GM21825 (cell line): ENCODE measurements around the gene VWA1.
"Not testable (repeated sequence)": the region's sequence is repeated elsewhere in the genome, so short reads cannot be mapped to it uniquely, and the experiment has no call there.

Source experiments
- ATAC-seq: cut with Tn5 transposase; IDR thresholded peaks from one replicate; pipeline ENCODE4 v1.9.1; 2021; ENCODE audit warnings: mild to moderate bottlenecking, moderate library complexity; ENCODE audit not compliant: unreplicated experiment

The VWA1 gene

DNA sequence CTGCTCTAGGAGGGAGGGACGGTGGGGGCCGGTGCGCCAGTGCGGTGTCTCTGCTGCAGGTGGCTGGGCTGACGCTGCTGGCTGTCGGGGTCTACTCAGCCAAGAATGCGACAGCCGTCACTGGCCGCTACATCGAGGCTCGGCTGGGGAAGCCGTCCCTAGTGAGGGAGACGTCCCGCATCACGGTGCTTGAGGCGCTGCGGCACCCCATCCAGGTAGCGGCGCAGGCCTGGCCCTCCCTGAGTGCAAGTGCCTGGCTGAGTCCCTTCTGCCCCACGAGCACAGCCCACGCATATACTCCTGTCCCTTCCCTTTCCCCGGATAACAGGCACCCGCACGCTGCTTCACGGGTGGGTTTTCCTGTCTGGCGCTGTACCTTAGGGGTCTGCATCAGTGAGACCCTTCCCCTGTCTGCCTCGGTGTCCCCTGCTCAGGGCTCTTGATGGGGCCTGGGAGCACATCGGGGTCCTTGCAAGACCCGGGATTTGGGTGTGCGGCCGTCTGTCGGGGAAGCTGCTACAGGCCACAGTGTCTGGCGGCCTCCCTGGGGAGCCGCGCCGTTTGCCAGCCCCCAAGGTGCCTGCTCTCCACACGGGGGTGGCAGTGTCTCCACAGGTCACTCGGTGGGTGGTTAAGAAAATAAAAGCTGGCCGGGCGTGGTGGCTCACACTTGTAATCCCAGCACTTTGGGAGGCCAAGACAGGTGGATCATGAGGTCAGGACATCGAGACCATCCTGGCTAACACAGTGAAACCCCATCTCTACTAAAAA is 19.0 kb downstream of the VWA1 start:
- not testable (repeated sequence) for ATAC-seq

DNA sequence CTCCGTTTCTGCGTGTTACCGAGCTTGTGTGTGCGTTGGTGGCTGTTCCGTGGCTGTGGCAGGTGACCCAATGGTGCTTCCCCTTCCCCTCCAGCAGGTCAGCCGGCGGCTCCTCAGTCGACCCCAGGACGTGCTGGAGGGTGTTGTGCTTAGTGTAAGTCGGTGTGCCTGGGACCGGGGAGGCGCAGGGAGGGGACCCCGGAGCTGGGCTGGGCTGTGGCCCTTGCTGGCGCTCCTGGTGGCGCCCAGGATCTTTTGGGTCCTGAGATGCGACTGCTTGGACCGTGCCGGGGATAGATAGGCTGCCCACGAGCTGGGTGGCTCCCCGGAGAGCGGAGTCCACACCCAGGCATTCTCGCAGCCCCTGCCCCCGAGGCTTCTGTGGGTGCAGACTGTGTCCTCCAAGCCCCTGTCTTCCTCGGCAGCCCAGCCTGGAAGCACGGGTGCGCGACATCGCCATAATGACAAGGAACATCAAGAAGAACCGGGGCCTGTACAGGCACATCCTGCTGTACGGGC is 19.9 kb downstream of the VWA1 start:
- ATAC-seq = no peak

DNA sequence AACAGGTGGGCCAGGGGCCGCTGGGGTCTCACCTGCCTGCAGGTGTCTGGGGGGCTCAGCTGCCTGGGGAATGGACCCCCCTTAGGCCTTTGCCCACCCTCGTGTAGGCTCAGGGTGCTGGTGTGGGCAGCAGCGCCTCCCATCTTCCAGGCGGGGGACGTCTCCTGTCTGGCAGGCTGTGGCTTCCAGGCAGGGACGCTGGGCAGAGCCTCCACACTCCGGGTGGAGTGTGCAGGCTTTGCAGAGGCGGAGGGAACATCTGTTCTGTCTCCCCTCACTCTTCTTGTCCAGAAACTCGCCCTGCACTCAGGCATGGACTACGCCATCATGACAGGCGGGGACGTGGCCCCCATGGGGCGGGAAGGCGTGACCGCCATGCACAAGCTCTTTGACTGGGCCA is 20.4 kb downstream of the VWA1 start:
- not testable (repeated sequence) for ATAC-seq

DNA sequence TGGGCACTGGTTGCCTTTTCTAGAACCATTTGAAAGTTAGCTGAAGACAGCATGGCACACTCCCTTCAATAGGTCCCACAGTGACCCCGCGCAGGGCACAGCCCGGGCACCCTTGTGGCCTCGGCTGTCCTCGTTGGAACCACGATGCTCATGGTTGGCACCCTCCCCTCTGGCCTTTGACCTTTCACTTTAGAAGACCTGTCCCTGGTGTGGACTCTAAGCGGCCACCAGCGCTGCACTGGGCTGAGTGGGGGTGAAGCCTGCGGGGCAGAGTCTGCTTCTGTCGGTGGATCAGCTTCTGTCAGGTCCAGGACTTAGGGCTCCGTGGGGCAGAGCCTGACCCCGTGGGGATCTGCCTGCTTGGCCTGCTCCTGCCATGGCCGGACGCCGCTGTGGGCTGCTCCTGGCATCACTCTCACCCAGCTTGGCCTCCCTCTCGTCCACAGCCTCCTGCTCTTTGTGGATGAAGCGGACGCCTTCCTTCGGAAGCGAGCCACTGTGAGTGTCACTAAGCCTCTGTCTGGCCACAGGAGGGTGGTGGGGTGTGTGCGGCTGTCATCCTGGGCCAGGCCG is 21.3 kb downstream of the VWA1 start:
- not testable (repeated sequence) for ATAC-seq

DNA sequence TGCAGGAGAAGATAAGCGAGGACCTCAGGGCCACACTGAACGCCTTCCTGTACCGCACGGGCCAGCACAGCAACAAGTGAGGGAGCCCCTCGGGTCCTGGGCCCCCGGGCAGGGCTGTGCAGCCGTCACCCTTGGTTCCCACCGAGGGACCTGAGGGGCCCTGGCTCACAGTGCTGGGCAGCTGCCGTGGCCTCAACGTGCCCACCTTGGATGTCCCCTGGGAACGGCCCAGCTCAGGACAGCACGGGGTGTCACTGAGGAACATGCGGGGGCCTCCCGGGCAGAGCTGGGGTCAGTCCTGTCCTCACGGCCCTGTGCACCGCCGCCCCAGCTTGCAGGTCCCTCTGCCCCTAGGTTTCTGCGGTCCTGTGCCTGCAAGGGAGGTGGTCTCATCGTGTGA is 23.7 kb downstream of the VWA1 start:
- ATAC-seq = not testable (repeated sequence)

DNA sequence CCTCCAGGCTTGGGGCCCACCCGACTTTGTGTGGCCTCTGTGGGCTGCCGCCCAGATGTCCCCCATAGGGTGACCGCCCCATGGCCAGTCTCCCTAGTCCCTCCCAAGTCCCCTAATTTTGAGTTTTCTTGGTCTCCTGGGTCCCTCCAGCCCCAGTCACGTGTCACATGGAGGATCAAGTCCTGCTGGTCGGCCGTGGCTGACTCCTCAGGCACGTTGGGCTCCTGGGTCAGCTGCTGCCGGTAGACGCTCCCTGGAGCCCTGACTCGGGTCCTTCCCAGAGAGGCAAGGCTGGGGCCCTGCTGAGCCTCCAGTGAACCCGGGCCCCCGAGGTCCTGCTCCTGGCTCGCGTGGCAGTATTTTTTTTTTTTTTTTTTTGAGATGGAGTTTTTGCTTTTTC is 24.2 kb downstream of the VWA1 start:
- ATAC-seq = not testable (repeated sequence)

DNA sequence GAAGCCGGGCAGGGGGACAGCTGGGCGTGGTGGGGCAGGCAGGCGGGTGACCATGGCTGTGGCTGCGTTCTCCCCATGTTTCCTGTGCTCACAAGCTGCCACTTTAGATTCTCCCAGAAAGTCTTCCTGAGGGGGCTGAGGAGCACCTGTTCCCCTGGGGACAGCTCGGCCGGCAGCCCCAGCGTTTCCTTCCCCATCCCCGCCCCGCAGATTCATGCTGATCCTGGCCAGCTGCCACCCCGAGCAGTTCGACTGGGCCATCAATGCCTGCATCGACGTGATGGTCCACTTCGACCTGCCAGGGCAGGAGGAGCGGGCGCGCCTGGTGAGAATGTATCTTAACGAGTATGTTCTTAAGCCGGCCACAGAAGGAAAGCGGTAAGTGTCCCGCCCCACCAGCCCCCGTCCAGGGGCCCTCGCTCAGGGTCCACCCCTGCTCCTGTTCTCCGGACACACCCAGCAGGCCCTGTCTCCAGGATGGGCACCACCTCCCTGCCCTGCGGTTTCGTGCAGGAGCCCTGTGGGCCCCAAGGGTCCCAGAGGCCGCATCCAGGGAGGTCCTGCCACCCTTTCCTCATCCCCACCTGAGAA is 25.1 kb downstream of the VWA1 start:
- no peak for ATAC-seq

DNA sequence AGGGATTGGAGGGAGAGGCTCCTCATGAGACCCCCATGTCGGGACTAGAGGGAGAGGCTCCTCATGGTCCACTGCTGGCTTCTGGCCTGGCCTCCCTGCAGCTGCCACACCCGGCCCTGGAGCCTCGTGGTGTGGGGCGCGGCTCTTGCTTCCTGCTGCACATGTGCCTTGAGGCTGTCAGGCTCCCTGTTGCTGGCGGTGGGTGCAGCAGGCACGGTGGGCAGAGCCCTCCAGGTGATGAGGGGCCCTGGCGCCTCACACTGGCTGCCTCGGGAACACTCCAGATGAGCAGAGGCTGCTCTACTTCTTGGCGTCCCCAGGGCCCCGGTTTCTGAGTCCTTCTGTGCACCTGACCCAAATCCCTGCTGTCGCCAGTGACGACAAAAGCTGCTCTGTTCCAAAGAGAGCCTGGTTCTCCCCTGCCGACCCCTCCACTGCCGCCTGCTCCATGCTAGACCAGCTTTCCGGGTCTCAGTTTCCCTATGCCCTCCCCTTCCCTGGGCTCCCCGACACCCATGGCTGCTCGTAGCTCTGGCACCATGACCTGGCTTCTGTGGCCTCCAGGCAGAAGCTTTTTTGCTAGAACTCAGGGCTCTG is 26.3 kb downstream of the VWA1 start:
- ATAC-seq = no peak

DNA sequence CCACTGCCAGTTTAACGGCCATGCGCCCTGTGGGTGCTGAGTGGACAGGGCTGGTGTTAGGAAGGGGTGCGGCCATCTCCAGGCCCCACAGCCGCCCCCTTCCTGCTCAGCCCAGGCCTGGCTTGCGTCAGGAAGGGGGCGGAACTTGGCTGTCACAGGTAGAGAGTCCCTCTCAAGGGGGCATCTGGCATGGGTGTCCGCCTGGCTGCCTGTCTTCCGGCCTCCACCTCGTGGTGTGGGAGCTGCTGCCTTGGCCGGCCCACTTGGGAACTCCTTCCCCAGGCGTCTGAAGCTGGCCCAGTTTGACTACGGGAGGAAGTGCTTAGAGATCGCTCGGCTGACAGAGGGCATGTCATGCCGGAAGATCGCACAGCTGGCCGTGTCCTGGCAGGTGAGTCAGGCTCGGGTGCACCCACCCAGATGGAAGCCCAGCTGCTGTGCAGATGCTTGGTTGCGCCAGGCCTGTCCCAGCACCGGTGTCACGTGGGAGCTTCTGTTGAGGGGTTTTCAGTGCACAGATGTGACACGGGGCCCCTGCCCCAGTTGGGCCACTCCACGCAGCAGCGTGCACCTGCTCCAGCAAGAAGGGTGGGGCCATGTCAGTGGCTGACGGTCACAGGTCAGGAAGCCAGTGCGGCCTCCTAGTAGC is 27.0 kb downstream of the VWA1 start:
- ATAC-seq = no peak

DNA sequence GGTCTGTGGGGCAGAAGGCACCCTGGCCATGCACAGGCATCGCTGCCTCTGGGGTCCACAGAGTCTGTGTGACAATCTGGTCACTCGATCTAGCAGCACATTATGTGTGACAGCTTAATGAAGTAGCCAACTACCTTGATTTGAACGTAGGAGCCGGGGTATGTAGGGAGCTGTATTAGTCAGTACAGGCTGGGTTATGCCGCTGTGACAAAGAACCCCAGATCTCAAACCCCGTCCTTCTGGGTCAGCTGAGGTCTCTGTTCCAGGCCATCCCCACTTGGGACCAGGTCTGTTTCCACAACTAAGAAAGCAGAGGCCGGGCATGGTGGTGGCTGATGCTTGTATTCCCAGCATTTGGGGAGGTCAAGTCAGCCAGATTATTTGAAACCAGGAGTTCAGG is 27.8 kb downstream of the VWA1 start:
- no peak for ATAC-seq

DNA sequence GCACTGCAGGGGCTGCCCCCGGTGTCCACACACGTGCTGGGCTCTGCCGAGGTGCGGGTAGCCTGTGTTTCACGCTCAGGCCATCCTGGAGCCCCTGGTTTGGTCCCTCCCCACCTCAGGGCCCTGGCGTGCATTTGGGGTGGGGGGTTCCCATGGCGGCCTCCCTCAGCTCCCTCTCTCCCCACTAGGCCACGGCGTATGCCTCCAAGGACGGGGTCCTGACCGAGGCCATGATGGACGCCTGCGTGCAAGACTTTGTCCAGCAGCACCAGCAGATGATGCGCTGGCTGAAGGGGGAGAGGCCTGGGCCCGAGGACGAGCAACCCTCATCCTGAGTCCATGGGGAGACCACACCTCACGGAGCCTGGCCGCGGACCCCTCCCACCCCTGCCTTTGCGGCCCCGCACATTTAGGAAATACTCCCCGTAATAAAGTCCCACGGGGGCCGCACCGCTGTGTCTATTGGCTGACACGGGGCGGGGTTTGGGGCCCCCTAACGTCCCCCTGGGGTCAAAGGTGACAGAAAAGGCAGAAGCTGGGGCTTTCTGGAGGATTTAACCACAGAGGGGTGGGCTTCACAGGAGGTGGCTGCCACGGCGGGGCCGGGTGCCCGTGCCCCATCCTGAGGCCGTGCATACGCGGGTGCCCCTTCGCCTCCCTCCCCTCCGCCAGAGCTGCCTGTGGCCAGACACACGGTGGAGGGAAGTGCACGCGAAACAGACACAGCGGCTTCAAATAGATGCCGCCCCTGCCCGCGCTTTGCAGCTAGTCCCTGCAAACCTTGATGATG is 32.9 kb downstream of the VWA1 start:
- not testable (repeated sequence) for ATAC-seq

DNA sequence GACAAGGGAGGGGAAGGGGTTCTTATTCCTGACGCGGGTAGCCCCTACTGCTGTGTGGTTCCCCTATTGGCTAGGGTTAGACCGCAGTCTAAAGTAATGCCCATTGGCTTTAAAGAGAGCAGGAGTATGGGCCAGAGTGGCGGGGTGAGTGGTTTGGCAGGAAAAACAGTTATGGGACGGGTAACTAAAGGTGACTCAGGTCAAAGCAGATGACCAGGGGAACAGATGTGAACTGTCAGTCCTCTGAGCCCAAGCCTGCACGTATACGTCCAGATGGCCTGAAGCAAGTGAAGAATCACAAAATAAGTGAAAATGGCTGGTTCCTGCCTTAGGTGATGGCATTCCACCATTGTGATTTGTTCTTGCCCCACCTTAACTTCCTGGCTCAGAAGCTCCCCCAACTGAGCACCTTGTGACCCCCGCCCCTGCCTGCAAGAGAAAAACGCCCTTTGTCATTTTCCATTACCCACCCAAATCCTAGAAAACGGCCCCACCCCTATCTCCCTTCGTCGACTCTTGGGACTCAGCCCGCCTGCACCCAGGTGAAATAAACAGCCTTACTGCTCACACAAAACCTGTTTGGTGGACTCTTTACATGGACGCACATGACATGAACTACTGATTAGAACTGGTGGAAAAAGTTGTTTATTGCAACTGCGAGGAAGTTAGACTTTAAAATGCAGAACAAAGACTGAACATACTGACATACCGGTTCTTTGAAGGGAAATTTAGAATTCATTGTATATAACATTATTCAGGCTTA is 35.3 kb downstream of the VWA1 start:
- ATAC-seq = no peak

DNA sequence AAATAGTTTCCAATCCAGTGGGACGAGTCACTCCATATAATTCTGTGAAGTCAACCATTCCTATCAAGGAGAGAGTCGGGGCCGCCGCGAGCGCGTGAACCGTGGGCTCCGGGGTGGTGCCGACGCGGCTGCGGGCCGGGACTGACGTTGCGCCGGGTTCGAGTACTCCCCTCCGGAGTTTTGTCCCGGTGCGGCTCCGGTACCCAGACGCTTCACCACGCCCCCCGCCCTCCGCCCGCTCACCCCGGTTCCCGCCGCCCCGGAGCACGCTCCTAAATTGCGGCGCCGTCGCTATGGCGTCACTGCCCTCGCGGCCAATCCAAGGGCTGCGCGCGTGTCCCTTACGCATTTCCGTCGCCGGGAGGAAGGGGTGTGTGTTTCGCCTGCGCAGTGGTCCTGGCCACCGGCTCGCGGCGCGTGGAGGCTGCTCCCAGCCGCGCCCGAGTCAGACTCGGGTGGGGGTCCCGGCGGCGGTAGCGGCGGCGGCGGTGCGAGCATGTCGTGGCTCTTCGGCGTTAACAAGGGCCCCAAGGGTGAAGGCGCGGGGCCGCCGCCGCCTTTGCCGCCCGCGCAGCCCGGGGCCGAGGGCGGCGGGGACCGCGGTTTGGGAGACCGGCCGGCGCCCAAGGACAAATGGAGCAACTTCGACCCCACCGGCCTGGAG is 36.0 kb downstream of the VWA1 start, which contains the start of gene ATAD3B:
ATAD3B (plus strand) TSS at position 377 of the 664 bp plus-strand sequence; CDS start at position 497, 120 bp downstream.
- peak; percentile 81 for ATAC-seq

DNA sequence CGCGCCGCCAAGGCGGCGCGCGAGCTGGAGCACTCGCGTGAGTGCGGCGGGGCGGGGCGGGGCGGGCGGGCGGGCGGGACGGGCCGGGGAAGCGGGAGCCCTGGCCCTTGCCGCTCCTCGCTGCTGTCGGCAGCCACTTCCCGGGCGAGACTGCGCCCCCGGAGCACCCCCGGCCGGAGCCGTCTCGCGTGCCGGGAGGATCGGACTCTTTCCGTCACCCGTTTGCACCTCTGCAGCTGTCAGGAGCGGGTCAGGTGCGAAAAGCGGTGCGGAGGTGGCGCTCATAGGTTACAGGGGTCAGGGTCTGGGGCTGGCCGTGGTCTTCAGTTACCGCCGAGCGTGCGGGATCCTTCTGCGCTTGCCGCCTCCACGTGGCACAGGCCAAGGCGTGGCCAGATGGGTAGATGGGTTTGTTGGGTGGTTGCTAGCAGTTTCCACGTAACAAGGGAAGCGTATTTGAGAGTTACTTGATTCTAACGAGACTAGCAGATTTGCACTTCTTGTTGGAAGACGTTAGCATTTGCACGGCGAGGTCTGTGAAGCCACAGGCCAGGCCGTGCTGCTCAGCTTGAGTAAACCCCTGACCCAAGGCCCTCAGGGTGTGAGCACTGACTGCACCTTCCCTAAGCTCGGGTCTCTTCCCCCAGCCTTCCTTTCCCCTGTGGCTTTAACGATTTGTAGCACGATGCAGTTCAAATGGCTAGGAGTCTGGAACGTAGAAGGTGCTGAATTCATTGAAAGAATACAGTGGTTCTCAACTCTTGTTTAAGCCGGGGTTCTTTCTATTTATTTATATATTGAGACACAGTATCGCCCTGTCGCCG is 36.8 kb downstream of the VWA1 start:
- ATAC-seq = peak; percentile 12

DNA sequence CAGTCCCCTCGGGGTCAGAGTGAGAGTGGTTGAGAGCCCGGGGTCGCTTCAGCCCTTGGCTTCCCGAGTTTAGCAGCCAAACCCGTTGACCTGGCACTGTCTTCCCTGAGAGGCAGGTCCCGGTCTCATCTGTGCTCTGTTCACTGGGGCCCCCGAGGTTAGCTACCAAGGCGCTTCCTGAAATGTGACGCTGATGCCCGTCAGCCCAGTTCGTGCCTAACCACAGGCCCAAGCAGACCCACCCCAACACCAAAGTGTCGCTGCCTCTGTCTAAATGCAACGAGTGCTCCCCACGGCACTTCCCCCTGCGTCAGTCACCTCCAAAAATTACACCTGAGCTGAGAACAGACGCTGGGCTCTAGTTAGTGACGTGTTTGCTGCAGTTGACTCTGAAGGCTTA is 40.5 kb downstream of the VWA1 start:
- ATAC-seq = not testable (repeated sequence)

DNA sequence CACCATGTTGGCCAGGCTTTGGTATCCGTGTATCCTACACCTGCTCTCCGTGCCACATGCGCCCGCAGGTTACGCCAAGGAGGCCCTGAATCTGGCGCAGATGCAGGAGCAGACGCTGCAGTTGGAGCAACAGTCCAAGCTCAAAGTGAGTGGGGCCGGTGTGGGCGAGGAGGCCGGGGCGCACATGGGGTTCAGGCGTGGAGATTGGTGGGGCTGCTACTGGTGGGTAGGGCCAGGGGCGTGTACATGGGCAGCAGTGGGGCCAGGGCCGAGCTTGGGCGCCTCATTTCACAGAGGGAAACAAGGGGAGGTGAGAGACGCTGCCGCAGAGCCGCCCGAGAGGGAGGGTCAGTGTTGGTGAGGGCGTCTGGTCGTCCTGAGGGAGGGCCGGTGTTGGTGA is 41.7 kb downstream of the VWA1 start:
- ATAC-seq = no peak

DNA sequence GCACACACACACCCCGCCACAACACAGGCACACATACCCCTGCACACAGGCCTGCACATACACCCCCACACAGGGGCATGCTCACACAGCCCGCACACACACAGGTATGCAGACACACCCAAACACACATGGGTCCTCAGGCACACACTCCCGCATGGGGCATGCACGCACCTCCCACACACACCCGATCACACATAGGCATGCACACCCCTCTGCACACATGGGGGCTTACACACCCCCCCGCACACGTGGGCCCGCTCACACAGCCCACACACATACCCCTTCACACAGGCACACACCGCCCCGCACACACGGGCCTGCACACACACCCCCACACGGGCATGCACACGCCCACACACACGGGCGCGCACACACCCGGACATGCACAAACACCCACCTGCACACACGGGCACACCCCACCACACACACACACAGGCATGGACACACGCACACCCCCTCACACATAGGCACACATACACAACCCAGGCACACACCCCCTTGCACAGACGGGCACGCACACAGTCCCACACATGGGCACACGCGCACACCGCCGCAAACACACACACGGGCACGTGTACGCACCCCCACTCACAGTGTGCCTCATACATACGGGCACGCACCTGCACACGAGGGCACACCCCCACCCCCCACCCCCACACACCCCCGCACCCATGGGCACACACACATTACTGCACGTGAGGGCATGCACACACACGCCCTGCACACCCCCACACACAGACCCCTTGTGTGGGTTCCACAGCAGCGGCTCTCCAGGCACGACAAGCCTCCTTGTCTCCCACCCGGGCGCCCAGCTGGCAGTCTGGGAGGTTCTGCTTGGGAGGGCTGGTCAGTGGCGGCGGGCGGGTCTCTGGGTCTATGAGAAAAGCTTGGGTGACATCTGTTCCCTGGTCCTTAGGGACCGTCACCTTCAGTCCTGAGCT is 44.3 kb downstream of the VWA1 start:
- no peak for ATAC-seq
